Midbrain (tissue), 1 donor: Measurements from ENCODE around the gene CRYAA.
"Not testable (repeated sequence)": the region's sequence is repeated elsewhere in the genome, so short reads cannot be mapped to it uniquely, and the experiment has no call there.

Experiments used
- DNase-seq: peaks from one replicate; lab custom pipeline; 2025; lab: John Stamatoyannopoulos, UW

CRYAA gene, protein sequence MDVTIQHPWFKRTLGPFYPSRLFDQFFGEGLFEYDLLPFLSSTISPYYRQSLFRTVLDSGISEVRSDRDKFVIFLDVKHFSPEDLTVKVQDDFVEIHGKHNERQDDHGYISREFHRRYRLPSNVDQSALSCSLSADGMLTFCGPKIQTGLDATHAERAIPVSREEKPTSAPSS

DNA sequence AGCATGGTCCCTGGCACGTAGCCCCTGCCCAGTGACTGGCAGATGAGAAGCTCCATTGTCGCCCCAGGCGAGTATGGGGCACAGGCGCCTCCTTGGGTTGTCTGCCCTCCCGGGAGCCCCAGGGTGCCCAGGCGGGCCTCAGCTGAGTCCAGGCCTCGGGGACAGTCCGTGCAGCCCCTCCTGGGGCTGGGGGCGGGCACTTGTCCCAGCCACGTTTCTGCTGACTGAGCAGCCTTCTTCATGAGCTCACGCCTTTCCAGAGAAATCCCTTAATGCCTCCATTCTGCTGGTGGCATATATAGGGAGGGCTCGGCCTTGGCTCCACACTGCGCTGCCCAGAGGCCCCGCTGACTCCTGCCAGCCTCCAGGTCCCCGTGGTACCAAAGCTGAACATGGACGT, at the start of gene CRYAA:
Gene CRYAA, plus strand, starts transcription at position 301 of the 400 bp plus-strand sequence. Its CDS starts 92 bp downstream, at position 393.
- DNase-seq = not testable (repeated sequence)

DNA sequence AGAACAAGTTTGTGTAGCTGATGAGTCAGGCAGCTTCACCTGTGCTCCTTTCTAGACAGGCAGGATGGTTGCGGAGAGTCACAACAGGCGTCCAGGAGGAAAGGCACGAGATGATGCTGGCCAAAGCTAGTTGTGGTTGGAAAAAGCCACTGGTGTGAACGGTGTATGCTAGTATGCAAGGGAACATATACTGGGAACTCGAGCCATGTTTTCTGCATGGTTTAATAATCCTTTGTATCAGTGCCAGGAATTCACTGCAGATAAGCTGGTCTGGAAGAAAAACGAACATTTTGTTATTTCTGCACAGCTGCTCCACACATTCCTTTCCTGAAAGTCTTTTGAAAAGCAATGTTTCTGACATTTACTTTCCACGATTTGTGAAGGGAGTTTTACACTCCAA, 38.7 kb upstream of the CRYAA start:
- not testable (repeated sequence) for DNase-seq

DNA sequence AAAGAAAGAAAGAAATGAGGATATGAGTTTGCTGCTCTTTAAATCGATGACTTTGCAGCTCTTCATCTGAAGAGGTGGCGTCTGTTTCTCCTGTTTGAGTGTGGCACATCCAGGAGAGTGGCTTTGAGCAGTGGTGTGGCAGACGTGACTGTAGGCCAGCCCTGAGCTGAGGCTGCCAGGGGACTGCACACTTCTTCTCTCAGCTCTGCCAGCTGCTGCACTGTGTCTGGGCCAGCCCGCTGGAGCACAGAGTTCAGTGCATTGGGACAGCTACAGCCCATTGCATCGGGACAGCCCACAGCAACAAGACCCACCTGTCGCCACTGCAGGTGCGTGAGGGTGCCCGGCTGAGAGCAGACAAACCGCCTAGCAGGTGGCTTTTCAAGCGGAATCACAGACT, 34.3 kb upstream of the CRYAA start:
- not testable (repeated sequence) for DNase-seq

DNA sequence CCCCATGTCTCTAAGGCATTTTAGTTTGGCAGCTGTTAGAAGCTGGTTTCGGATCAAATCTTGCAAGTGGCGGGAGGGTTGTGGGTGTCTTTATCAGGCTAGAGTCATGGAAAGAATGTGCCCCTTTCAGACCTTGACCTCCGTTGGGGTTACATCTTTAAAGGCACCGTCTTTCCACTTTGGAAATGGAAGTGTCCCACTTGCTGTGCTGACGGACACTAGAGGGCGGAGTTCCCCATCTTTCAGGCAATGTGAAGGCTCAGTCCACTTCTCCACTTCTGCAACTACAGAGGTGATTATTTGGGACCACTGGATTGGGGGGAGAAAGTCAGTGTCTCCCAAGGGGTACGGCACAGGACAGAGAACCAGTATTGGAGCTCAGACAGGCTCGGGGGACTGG, 29.9 kb upstream of the CRYAA start:
- not testable (repeated sequence) for DNase-seq

DNA sequence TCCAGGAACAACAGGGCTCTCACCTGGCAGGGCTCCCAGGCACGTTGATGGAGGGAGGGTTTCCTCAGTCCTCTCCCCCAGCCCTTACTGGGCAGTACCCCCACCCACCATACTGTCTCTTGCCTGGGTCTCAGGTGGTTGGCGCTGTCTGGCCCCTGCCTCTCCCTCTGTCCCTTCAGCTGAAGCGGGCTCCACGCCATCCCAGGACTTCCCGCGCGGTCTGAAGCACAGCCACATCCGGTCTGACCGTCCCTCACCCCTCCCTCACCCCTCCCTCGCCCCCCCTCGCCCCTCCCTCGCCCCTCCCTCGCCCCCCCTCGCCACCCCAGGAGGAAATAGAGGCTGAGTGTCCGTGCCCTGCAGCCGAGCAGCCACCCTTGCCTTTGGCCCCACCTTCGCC, 27.4 kb upstream of the CRYAA start:
- not testable (repeated sequence) for DNase-seq

DNA sequence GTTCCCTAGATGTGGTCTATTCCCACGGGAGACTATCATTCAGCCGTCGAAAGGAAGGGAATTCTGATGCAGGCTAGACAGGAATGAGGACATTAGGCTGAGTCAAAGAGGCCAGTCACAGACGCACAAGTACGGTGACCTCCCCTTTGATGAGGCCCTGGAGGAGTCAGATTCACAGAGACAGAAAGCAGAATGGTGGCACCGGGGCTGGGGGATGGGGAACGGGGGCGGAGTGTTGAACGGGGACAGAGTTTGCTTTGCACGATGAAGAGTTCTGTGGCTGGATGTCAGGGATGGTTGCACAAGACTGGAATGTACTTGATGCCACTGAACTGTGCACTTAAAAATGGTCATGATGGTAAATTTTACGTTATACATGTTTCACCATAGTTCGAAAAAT, 22.2 kb upstream of the CRYAA start:
- DNase-seq = not testable (repeated sequence)

DNA sequence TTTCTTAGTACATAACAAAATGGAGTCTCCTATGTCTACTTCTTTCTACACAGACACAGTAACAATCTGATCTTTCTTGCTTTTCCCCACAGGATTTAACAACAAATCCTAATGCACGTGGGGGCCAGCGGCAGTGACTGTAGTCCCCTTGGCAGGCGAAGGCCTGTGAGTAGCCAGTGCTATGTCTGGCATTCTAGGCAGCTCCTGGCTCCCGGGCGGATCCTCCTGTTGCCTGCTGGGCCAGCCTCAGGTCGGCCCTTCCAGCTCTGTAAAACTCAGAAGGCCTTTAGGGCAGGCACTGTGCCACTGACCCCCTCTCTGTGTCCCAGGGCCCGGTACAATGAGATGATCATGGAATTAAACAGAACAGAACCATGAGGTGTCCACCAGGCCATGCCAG, 20.8 kb upstream of the CRYAA start:
- DNase-seq = not testable (repeated sequence)

DNA sequence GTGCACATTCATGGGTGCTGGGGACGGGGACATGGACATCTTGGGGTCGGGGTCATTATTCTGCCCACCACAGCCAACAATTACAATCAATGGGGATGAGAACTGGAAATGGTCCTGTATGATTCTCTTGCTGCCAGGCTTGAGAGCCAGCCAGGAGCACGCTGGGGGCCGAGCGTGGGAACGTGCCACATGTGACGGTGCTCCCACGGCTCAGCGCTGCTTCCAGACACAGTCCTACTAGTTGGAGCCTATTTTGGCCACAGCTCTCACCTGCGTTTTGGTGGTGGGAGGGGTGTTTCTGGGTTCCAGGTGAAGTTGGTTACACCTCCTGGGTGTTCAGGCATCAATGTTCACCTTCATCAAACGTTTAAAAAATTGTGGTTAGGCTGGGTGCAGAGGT, 19.5 kb upstream of the CRYAA start:
- not testable (repeated sequence) for DNase-seq

DNA sequence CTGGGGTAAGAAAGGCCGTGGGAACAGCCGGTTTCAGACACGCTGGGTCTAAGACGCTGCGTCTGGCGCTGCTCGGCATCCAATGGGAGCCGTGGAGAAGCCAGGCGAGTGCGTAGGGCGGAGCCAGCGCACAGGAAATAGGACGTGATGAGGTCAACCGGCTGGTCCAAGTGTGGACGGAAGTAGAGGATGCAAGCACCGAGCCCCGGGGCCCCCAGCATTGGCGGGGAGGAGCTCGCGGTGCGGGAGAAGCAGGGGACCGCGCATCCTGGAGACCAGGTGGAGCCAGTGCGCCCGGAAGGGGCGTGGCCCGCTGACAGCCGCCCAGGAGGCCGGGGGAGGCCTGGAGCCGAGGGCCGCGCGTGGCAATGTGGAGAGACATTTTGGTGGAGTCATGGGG, 15.2 kb upstream of the CRYAA start:
- not testable (repeated sequence) for DNase-seq

DNA sequence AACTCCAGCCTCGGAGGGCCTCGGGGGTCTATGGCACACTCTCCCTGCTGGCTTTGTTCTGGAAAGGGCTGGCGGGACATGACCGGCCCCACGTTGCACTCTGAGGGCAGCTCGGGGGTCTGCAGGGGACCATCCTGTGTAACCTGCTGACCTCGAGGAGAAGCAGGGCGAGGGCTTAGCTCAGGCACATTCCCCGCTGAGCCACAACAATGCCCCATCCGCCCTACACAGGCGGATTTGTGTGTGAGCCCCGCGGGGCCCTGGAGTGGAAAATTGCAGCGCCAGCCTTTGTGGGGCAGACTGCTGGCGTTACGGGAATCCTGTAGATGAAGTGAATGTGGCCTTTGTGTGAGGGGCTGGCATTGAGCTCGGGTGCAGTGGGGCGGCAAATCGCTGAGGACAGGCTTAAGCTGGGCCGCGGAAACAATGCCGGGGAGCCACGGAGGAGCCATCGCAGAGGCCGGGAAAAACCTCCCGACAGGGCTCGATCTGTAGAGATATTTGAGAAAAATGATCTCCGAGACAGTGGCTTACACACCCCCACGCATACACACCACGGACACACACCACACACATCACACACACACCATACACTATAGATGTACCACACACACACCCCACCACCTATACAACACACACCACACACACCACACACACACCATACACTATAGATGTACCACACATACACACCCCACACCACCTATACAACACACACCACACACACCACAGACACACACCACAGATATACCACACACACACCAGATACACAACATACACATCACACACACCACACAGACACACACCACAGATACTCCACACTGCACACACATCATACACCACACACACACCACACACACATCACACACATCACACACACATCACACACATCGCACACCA, 9.3 kb upstream of the CRYAA start:
- not testable (repeated sequence) for DNase-seq

DNA sequence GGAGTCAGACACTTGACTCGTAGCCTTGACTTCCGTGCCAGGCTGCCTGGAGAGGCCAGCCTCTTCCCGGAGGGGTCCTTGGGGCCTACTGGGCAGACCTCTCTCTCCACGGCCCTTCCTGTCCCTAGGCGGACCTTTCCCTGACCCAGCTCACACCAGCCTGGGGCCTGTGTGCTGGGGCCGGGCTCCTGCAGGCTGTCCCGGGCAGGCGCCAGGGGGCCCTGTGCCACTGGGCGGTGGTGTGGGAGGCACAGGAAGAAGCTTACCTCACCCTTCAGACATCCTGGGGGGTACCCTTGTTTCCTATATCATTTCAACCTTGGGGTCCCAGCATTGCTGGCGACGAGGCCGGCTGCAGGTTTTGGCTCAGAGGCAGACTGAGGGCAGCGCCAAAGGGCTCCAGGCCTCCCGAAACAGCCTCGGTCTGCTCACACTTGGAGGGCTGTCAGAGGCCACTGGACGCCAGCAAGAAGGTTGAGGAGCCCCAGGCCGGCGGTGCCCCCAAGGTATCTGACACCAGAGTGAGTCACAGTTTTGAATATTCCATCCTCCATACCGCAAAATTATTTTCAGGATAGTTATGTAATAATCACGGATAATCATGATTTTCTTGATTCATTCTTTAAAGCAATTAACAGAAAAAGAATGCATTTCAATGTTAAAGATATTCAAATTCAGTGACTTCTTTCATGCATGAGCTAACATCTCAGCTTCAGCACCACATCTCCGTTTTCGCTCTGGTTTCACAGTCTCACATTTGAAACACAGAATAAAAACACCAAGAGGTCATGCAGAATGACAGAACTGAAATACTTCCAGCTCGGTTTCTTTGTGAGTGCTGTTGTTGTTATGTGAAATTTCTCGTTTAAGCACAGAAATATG, 6.7 kb upstream of the CRYAA start:
- DNase-seq = not testable (repeated sequence)

DNA sequence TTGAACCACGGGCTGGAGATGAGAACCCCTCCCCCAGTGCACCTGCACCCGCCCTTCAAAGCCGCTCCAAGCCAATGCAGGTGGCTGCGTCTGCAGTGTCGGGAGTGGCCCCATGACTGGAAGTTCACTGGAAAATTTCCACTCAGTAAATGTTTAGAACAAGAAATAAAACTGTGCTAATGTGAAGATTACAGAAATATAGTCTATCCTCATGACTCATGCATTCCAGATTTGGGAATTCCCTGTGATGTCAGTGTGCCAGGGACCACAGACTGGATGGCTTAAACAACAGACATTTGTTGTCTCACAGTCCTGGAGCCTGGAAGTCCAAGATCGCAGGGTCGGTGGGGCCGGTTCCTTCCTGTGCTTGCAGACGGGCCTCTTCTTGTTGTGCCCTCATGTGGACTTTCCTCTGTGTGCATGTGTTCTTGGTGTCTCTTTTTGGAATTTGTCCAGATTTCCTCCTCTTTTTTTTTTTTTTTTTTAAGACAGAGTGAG, 6.1 kb upstream of the CRYAA start:
- not testable (repeated sequence) for DNase-seq

DNA sequence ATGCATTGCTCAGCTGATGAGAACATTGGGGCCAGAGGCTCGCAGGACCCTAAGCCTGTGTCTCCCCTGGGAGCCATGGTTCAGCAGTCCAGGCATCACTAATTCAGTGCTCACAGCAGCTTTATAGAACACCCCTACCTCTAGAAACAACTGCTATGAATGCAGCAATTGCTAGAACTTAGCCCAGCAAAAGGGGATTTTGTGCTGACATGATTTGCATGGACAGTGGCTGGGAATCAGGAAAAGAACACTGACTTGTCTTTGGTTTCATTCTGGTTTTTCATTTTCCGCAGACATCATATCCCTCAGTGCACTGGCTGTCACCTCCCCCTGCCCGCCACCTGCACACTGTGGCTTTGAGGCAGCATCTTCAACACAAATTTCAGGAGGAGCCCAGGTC, 4.0 kb upstream of the CRYAA start:
- DNase-seq = not testable (repeated sequence)

DNA sequence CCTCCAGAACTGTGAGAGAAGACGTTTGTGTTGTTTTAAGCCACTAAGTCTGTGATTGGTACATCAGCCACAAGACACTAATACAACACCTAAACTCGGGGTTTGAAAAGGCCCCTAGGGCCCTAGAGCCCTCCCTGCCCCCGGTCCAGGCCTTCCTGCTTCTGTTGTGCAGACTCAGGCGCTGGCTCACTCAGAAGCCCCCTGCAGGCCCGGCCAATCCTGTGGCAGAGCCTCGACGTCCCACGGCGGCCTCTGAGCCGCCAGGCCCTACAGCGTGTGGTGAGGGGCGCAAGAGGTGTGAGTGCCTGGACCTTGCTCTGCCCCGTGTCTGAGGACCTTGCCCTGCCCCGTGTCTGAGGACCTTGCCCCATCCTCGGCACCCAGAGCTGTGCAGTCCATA, 3.1 kb upstream of the CRYAA start:
- DNase-seq = not testable (repeated sequence)

DNA sequence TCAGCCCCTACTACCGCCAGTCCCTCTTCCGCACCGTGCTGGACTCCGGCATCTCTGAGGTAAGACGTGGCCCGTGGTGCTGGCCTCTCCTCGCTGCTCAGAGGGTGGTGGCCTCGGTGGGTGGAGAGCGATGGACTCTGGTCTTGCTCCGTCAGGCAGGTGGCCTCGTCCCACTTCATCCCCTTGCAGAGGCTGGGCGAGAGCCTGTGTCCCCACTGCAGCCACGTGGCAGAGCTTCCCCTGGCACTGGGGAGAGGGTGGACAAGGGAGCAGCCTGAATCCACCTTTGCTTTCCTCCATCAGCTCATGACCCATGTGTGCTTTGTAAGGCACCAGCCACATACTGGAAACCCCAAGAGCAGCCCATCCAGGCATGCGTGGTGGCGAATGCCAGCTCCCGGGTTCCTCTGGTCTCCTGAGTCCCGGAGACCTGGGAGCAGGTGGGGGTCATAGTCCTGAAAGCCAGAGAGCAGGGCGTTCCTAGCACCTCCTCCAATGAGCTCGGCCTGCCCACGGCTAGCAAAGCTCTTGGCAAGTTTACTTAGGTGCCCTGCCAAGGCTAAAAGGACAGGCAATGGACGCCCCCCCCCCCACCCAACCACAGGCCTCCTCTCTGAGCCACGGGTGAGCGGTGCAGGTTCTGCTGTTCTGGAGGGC, 550 bp downstream of the CRYAA start:
- DNase-seq = not testable (repeated sequence)

DNA sequence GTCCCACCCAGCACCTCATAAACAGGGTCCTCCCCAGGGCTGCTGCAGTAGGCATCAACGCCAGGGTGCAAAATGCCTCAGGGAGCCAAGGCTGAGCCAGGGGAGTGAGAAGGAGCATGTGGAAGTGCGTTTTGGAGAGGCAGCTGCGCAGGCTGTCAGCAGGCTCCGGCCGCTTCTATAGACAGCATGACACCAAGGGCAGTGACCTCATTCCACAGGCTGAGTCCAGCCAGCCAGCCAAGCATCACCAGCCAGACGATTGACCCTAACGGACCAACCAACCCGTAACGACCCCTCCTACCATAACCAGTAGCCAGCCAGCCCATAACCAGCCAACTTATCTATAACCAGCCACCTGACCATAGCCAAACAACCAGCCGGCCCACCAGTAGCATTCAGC, 1.1 kb downstream of the CRYAA start:
- DNase-seq = not testable (repeated sequence)

DNA sequence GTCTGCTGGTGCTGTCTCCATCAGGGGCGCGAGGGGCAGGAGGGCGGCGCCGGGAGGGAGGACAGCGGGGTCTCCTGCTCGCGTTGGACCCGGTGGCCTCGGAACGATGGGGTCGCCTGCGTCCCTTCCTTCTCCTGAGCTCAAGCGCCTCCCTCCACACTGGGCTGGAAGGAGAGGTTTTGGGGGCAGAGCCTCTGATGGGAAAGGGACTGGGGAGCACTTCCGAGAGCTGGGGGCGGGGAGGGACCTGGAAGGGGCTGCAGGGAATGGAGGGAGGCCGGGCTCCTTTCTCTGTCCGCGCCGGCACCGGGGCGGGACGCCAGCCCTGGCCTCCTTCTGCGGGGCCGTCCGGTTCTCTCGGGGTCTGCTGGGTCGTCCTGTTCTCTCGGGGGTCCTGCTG, 4.0 kb downstream of the CRYAA start:
- DNase-seq = not testable (repeated sequence)

DNA sequence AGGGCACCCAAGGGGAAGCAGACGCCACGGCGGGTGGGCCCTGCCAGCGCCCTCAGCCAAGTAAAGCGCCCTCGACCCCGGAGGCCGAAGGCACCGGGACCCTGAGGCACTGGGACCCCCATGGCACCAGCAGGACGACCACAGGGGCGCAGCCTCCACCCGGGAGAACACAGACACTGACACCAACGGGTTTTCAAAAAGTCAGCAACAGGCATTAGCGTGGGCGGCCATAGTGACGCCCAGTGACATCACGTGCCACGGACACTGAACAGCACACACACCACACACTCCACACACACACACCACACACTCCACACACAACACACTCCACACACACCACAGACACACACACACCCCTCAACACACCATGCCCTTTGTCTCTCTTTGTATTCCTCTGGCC, 4.6 kb downstream of the CRYAA start:
- DNase-seq = not testable (repeated sequence)

DNA sequence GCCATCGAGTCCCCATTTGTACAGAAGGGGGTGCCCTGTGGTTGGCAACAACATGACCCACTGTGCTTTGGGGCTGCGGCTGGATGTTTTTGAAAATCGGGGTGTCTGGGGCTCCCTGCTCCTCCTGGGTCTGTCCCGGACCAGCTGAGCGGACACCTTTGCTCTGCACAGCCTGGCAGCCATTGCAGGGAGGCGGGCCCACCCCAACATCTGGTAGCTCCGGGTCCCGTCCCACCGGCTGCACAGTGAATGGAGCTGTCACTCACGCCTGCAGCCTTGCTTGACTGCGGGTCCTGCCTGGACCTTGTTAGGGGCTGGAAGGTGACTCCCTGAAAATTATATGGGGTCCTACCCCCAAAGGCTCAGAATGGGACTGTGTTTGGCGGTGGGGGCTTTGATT, 5.1 kb downstream of the CRYAA start:
- DNase-seq = not testable (repeated sequence)

DNA sequence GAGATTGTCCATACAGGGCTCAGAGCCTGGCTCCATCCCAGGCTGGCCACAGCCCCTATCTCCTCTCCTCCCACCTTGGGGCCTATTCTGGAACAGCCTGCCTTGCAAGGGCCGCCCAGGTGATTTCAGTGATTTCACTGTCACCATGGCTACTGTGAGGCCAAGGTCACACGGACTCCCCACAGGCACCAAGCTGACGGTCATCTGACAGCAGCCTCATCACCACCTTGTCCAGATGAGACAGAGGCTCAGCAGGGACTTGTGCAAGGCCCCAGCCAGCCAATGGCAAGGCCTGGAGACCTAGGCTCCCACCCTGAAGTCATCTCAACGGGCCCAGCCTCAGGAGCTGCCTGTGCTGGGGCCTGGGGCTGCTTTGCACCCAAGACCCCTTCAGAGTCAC, 6.2 kb downstream of the CRYAA start:
- not testable (repeated sequence) for DNase-seq

DNA sequence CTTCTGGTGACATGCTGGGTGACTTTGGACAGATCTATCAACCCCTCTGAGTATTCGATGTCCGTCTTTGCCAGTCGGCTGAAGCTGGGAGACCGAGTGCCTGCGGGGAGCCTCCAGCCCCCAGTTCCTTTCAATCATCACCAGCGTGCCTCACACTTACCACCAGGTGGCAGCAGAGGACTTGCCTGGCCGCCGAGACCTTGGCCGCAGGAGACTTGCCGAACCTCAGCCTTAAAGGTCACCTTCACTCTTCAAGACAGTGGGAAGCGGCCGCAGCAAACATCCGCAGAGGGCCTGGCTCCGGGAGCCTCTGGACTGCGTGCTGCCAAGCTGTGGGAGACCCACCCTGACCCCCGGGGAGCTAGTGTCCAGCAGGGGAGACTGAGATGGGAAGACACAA, 7.8 kb downstream of the CRYAA start:
- DNase-seq = not testable (repeated sequence)
